HCT116 (cell line): ENCODE measurements around the gene TNNC2. TPM values are rescaled to one million over a fixed set of nuclear protein-coding genes. Genes with fewer than 3 reads are reported as not detected.

Experiments
- ATAC-seq: fragments of 200-7000 bp; cut with Tn5 transposase; 2 replicates; pipeline ENCODE4 v1.9.1; 2020; ENCODE audit warnings: mild to moderate bottlenecking, moderate library complexity
- BruUV-seq: library from RNA; stranded (reverse); fragments of 400-500 nt; replicated peaks from 2 replicates; lab custom pipeline; 2021; lab: Mats Ljungman, UMichigan
- CTCF ChIA-PET: fragments of 300-600 bp; sonication (Branson Sonifier 250); formaldehyde crosslinking; loops from one replicate; lab custom pipeline; 2021; ENCODE audit warnings: antibody characterized with exemption; lab: Charles Lee
- POLR2A ChIA-PET: fragments of 300-600, 350-600 bp; sonication (Branson Sonifier 250); formaldehyde crosslinking; loops from one replicate; lab custom pipeline; 2021; ENCODE audit warnings: antibody characterized with exemption; lab: Charles Lee
- RAD21 ChIA-PET, 2 experiments: fragments of 300-600 bp; sonication (Branson Sonifier 250); formaldehyde crosslinking; loops; one replicate each; lab custom pipeline; 2023; ENCODE audit warnings: low total read pairs in 2 of 2; ENCODE audit not compliant: uncharacterized antibody in 2 of 2, unreplicated experiment in 2 of 2, low non-redundant PET in 1 of 2; lab: Charles Lee
- DNase-seq: peaks from one replicate; pipeline ENCODE4 v3.0.0-alpha.2; 2010; ENCODE audit warnings: low read depth, low spot score
- H2AFZ ChIP-seq: fragments of 200-600 bp; shearing (Covaris generic), sonication (generic); 2 replicates; pipeline ENCODE4 v1.6.1; 2017; ENCODE audit warnings: low read depth, mixed run types, mixed read lengths, antibody characterized with exemption, low read length; ENCODE audit not compliant: poor library complexity, severe bottlenecking
- H3K27ac ChIP-seq: 2 replicates; pipeline ENCODE4 v1.5.1; 2012; ENCODE audit warnings: low read depth, low read length
- H3K27me3 ChIP-seq: fragments of 200-600 bp; sonication (generic); 2 replicates; pipeline ENCODE4 v1.6.1; 2016; ENCODE audit warnings: mixed run types, low read length, mixed read lengths; ENCODE audit not compliant: insufficient read depth
- H3K36me3 ChIP-seq, 2 experiments: fragments of 200-500 bp in 1 of 2; fragments of 200-600 bp in 1 of 2; sonication (Bioruptor generic) in 1 of 2; sonication (generic) in 1 of 2; 2 replicates each; pipeline versions ENCODE4 v1.5.1 to v1.6.1; 2014 to 2016; ENCODE audit warnings: low read length in 2 of 2, inconsistent platforms in 1 of 2, mixed read lengths in 1 of 2, mixed run types in 1 of 2; ENCODE audit not compliant: insufficient read depth in 2 of 2, control insufficient read depth in 1 of 2
- H3K4me1 ChIP-seq, 2 experiments: fragments of 200-600 bp in 1 of 2; sonication (generic) in 1 of 2; 2 replicates each; pipeline versions ENCODE4 v1.5.1 to v1.6.1; 2012 to 2017; ENCODE audit warnings: low read length in 2 of 2, inconsistent platforms in 1 of 2, mild to moderate bottlenecking in 1 of 2, mixed read lengths in 1 of 2, mixed run types in 1 of 2, moderate library complexity in 1 of 2; ENCODE audit not compliant: insufficient read depth in 2 of 2, control insufficient read depth in 1 of 2
- H3K4me2 ChIP-seq: fragments of 200-600 bp; sonication (generic); 2 replicates; pipeline ENCODE4 v1.6.1; 2017; ENCODE audit warnings: mixed run types, low read length, mixed read lengths
- H3K4me3 ChIP-seq, 2 experiments: fragments of 200-600 bp in 1 of 2; sonication (generic) in 1 of 2; replicated peaks in 1 of 2; 2 replicates each; pipeline ENCODE4 v1.5.1; 2011 to 2016; ENCODE audit warnings: low read length in 2 of 2, control low read depth in 1 of 2, low read depth in 1 of 2, mild to moderate bottlenecking in 1 of 2, mixed read lengths in 1 of 2, mixed run types in 1 of 2
- H3K79me2 ChIP-seq: fragments of 200-600 bp; sonication (generic); 2 replicates; pipeline ENCODE4 v1.6.1; 2017; ENCODE audit warnings: mild to moderate bottlenecking, mixed run types, low read length, moderate library complexity, mixed read lengths; ENCODE audit not compliant: insufficient read depth
- H3K9ac ChIP-seq: fragments of 200-600 bp; sonication (generic); 2 replicates; pipeline ENCODE4 v1.6.1; 2016; ENCODE audit warnings: low read length, mixed read lengths
- H3K9me2 ChIP-seq: fragments of 200-600 bp; sonication (generic), shearing (Covaris generic); 2 replicates; pipeline ENCODE4 v1.6.1; 2017; ENCODE audit warnings: mixed run types, mild to moderate bottlenecking, moderate library complexity; ENCODE audit not compliant: insufficient read depth
- H3K9me3 ChIP-seq, 2 experiments: fragments of 200-500 bp in 1 of 2; fragments of 200-600 bp in 1 of 2; sonication (Bioruptor generic) in 1 of 2; sonication (generic) in 1 of 2; 2 replicates each; pipeline ENCODE4 v1.6.1; 2014 to 2017; ENCODE audit warnings: low read length in 2 of 2, mixed read lengths in 2 of 2, inconsistent platforms in 1 of 2, low read depth in 1 of 2, mild to moderate bottlenecking in 1 of 2, mixed run types in 1 of 2, moderate library complexity in 1 of 2; ENCODE audit not compliant: control insufficient read depth in 1 of 2, insufficient read depth in 1 of 2
- H4K20me1 ChIP-seq: fragments of 200-600 bp; sonication (generic), shearing (Covaris generic); 2 replicates; pipeline ENCODE4 v1.6.1; 2017; ENCODE audit warnings: mixed run types, mild to moderate bottlenecking, moderate library complexity; ENCODE audit not compliant: insufficient read depth
- CBX3 ChIP-seq: IDR thresholded peaks from 2 replicates; pipeline ENCODE4 v1.6.1; 2012; ENCODE audit warnings: low read depth
- CEBPB ChIP-seq: IDR thresholded peaks from 2 replicates; pipeline ENCODE4 v1.6.1; 2012; ENCODE audit warnings: low read depth
- ELF1 ChIP-seq: IDR thresholded peaks from 2 replicates; pipeline ENCODE4 v1.6.1; 2012; ENCODE audit warnings: low read depth, borderline replicate concordance
- EZH2 ChIP-seq: fragments of 200-600 bp; sonication (generic); IDR thresholded peaks from 2 replicates; pipeline ENCODE4 v1.6.1; 2017; ENCODE audit warnings: antibody characterized with exemption, mixed run types
- EZH2phosphoT487 ChIP-seq: fragments of 200-600 bp; IDR thresholded peaks from 2 replicates; pipeline ENCODE4 v1.6.1; 2018; ENCODE audit warnings: antibody characterized with exemption, borderline replicate concordance
- FOSL1 ChIP-seq: IDR thresholded peaks from 2 replicates; pipeline ENCODE4 v1.6.1; 2012; ENCODE audit warnings: low read depth
- POLR2A ChIP-seq: IDR thresholded peaks from 2 replicates; pipeline ENCODE4 v1.7.0; 2011; ENCODE audit warnings: borderline replicate concordance; ENCODE audit not compliant: insufficient read depth, insufficient read length; ENCODE audit errors: extremely low read depth
- POLR2AphosphoS5 ChIP-seq: IDR thresholded peaks from 2 replicates; pipeline ENCODE4 v1.6.1; 2011; ENCODE audit warnings: mild to moderate bottlenecking, low read depth, low read length, moderate library complexity
- RAD21 ChIP-seq: IDR thresholded peaks from 2 replicates; pipeline ENCODE4 v1.6.1; 2012; ENCODE audit warnings: low read depth, mild to moderate bottlenecking
- SIN3A ChIP-seq: IDR thresholded peaks from 2 replicates; pipeline ENCODE4 v1.6.1; 2012; ENCODE audit warnings: low read depth
- SP1 ChIP-seq: IDR thresholded peaks from 2 replicates; pipeline ENCODE4 v1.6.1; 2012; ENCODE audit warnings: low read depth
- TCF7L2 ChIP-seq: IDR thresholded peaks from 2 replicates; pipeline ENCODE4 v1.7.0; 2011; ENCODE audit warnings: borderline replicate concordance, inconsistent platforms; ENCODE audit not compliant: insufficient read depth, insufficient read length; ENCODE audit errors: extremely low read depth
- ZFX ChIP-seq: fragments of 450-650 bp; IDR thresholded peaks from 2 replicates; pipeline ENCODE4 v1.6.1; 2017
- ZNF274 ChIP-seq: fragments of 200-500 bp; sonication (Bioruptor generic); IDR thresholded peaks from 2 replicates; pipeline ENCODE4 v1.6.1; 2014; ENCODE audit warnings: mild to moderate bottlenecking, low read depth, low read length, inconsistent platforms
- intact Hi-C: fragments of 100-400 bp; cut with micrococcal nuclease; formaldehyde crosslinking; loops from 2 replicates; pipeline ENCODE4 v1.10.0; 2022
- total RNA-seq: library from RNA; stranded (reverse); gene quantifications from one replicate; pipeline ENCODE4 v1.2.1, GENCODE V29; 2021; ENCODE audit not compliant: unreplicated experiment
- TF ChIP-seq, protein P1 (sequence below), 3 experiments: fragments of 200-600 bp in 1 of 3; sonication (generic) in 1 of 3; IDR thresholded peaks in 2 of 3; conservative IDR thresholded peaks in 1 of 3; 2 replicates each; pipeline ENCODE4 v1.5.1; 2012 to 2017; ENCODE audit warnings: low read depth in 2 of 3, low read length in 2 of 3, antibody characterized with exemption in 1 of 3, borderline replicate concordance in 1 of 3, control low read depth in 1 of 3, mild to moderate bottlenecking in 1 of 3, mixed read lengths in 1 of 3, mixed run types in 1 of 3, moderate library complexity in 1 of 3; ENCODE audit not compliant: insufficient read depth in 1 of 3

TNNC2 gene
- total RNA-seq, 1 experiment from 2014 or later: not detected

DNA sequence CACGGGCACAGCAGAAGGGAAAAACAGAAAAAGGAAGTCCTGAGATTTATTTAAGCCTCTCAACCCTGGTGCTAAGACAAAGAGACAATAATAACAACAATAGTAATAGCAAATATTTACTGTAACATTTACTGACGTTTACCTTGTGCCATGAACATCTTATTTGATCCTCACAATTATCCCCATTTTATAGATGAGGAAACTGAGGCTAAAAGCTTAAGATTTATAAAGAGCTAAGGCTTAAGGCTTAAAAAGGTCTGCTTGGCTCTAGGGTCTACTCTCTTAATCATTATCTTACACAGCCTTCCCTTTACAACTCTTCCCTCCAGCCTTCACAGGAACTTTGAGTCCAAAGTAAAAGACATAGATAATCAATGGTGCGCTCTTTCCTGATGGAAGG is 38.8 kb downstream of the TNNC2 start:
- BruUV-seq: no TSS peak
- no peak for TF ChIP-seq CEBPB
- no peak for TF ChIP-seq EZH2phosphoT487
- TF ChIP-seq POLR2A: no peak
- no peak for TF ChIP-seq CBX3
- no peak for TF ChIP-seq FOSL1
- TF ChIP-seq TCF7L2: no peak
- TF ChIP-seq POLR2AphosphoS5: no peak
- TF ChIP-seq EZH2: no peak
- TF ChIP-seq ELF1: no peak
- TF ChIP-seq SP1: no peak
- no peak for TF ChIP-seq SIN3A
- no peak for TF ChIP-seq ZFX
- TF ChIP-seq, protein P1, sequence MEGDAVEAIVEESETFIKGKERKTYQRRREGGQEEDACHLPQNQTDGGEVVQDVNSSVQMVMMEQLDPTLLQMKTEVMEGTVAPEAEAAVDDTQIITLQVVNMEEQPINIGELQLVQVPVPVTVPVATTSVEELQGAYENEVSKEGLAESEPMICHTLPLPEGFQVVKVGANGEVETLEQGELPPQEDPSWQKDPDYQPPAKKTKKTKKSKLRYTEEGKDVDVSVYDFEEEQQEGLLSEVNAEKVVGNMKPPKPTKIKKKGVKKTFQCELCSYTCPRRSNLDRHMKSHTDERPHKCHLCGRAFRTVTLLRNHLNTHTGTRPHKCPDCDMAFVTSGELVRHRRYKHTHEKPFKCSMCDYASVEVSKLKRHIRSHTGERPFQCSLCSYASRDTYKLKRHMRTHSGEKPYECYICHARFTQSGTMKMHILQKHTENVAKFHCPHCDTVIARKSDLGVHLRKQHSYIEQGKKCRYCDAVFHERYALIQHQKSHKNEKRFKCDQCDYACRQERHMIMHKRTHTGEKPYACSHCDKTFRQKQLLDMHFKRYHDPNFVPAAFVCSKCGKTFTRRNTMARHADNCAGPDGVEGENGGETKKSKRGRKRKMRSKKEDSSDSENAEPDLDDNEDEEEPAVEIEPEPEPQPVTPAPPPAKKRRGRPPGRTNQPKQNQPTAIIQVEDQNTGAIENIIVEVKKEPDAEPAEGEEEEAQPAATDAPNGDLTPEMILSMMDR (IDR thresholded peaks at IDR 0.05 in 2 of 3, conservative IDR thresholded peaks at IDR 0.05 in 1 of 3; ENCODE audit: borderline replicate concordance in 1 of 3, insufficient read depth in 1 of 3, low read depth in 2 of 3, low read length in 2 of 3): no peak
- TF ChIP-seq RAD21: no peak
- no peak for TF ChIP-seq ZNF274
- peaks cover 14% of the 10 kb centered on the region for H3K79me2 ChIP-seq
- no peak overlapping the region for H2AFZ ChIP-seq
- no peaks in the 10 kb centered on the region for H4K20me1 ChIP-seq
- DNase-seq: no peak
- no peak for ATAC-seq
- no peaks in the 10 kb centered on the region for H3K27me3 ChIP-seq
- RAD21 ChIA-PET: no interaction called here
- POLR2A ChIA-PET: no interaction called here
- CTCF ChIA-PET: no interaction called here
- H3K9me2 ChIP-seq: no peaks in the 10 kb centered on the region
- H3K36me3 ChIP-seq: no peaks in the 10 kb centered on the region
- H3K4me2 ChIP-seq: no peak overlapping the region
- no peak overlapping the region for H3K9ac ChIP-seq
- H3K27ac ChIP-seq: no peak overlapping the region
- intact Hi-C loops: no loop called here
- H3K9me3 ChIP-seq: no peaks in the 10 kb centered on the region
- H3K4me3 ChIP-seq: no peak overlapping the region
- peaks cover 20 to 34% of the 10 kb centered on the region in 2 experiments for H3K4me1 ChIP-seq
